ENCODE measurements around the gene PCDH9.

PCDH9 gene

GRCh38 chr13:66700117-66700601 is 530.0 kb downstream of the PCDH9 start:
- Histone ChIP-seq H3K9me3 (ENCODE audit: insufficient read depth, low read length) (no peaks in the 10 kb centered on the region), H3K27me3 (ENCODE audit: insufficient read depth, insufficient read length) (no peaks in the 10 kb centered on the region), H3K4me3 (ENCODE audit: insufficient read length, low read depth) (no peak overlapping the region), H3K9ac (ENCODE audit: insufficient read length, low read depth) (no peak overlapping the region), H3K36me3 (ENCODE audit: insufficient read depth, insufficient read length, low read length) (no peaks in the 10 kb centered on the region), H3K4me1 (ENCODE audit: insufficient read depth, insufficient read length) (no peaks in the 10 kb centered on the region)
- DNase-seq (ENCODE audit: low read depth, low spot score), result no peak
- TF ChIP-seq SUZ12 (IDR thresholded peaks at IDR 0.05; ENCODE audit: extremely low read depth, insufficient read depth, insufficient read length), result no peak
- TF ChIP-seq ZNF274 (IDR thresholded peaks at IDR 0.05; ENCODE audit: low read depth, low read length), result no peak
- no peak for TF ChIP-seq YY1 (IDR thresholded peaks at IDR 0.05; ENCODE audit: insufficient read depth, insufficient read length)

GRCh38 chr13:66693656-66694055 is 536.5 kb downstream of the PCDH9 start:
- no peak for DNase-seq (ENCODE audit: low read depth, low spot score)
- no peaks in the 10 kb centered on the region for H3K4me1 ChIP-seq (ENCODE audit: insufficient read depth, insufficient read length)
- no peaks in the 10 kb centered on the region for H3K27me3 ChIP-seq (ENCODE audit: insufficient read depth, insufficient read length)
- H3K36me3 ChIP-seq (ENCODE audit: insufficient read depth, insufficient read length, low read length), result no peaks in the 10 kb centered on the region
- no peak overlapping the region for H3K9ac ChIP-seq (ENCODE audit: insufficient read length, low read depth)
- no peak overlapping the region for H3K4me3 ChIP-seq (ENCODE audit: insufficient read length, low read depth)
- H3K9me3 ChIP-seq (ENCODE audit: insufficient read depth, low read length), result no peaks in the 10 kb centered on the region
- no peak for TF ChIP-seq ZNF274 (IDR thresholded peaks at IDR 0.05; ENCODE audit: low read depth, low read length)
- no peak for TF ChIP-seq SUZ12 (IDR thresholded peaks at IDR 0.05; ENCODE audit: extremely low read depth, insufficient read depth, insufficient read length)
- TF ChIP-seq YY1 (IDR thresholded peaks at IDR 0.05; ENCODE audit: insufficient read depth, insufficient read length), result no peak

GRCh38 chr13:66691149-66691548 is 539.0 kb downstream of the PCDH9 start:
- Histone ChIP-seq H3K36me3 (ENCODE audit: insufficient read depth, insufficient read length, low read length) (no peaks in the 10 kb centered on the region), H3K9ac (ENCODE audit: insufficient read length, low read depth) (no peak overlapping the region), H3K9me3 (ENCODE audit: insufficient read depth, low read length) (no peaks in the 10 kb centered on the region), H3K4me1 (ENCODE audit: insufficient read depth, insufficient read length) (no peaks in the 10 kb centered on the region), H3K27me3 (ENCODE audit: insufficient read depth, insufficient read length) (no peaks in the 10 kb centered on the region), H3K4me3 (ENCODE audit: insufficient read length, low read depth) (no peak overlapping the region)
- DNase-seq (ENCODE audit: low read depth, low spot score), result no peak
- TF ChIP-seq SUZ12 (IDR thresholded peaks at IDR 0.05; ENCODE audit: extremely low read depth, insufficient read depth, insufficient read length) (no peak), YY1 (IDR thresholded peaks at IDR 0.05; ENCODE audit: insufficient read depth, insufficient read length) (no peak), ZNF274 (IDR thresholded peaks at IDR 0.05; ENCODE audit: low read depth, low read length) (no peak)

- Histone ChIP-seq H3K27me3 (ENCODE audit: insufficient read depth, insufficient read length) (no peaks in the 10 kb centered on the region), H3K9me3 (ENCODE audit: insufficient read depth, low read length) (peaks cover 9% of the 10 kb centered on the region; the same call in 1 of the 2 replicates), H3K4me1 (ENCODE audit: insufficient read depth, insufficient read length) (no peaks in the 10 kb centered on the region), H3K36me3 (ENCODE audit: insufficient read depth, insufficient read length, low read length) (no peaks in the 10 kb centered on the region), H3K9ac (ENCODE audit: insufficient read length, low read depth) (no peak overlapping the region), H3K4me3 (ENCODE audit: insufficient read length, low read depth) (no peak overlapping the region)
- TF ChIP-seq ZNF274 (IDR thresholded peaks at IDR 0.05; ENCODE audit: low read depth, low read length) (no peak), SUZ12 (IDR thresholded peaks at IDR 0.05; ENCODE audit: extremely low read depth, insufficient read depth, insufficient read length) (no peak), YY1 (IDR thresholded peaks at IDR 0.05; ENCODE audit: insufficient read depth, insufficient read length) (no peak)
- DNase-seq (ENCODE audit: low read depth, low spot score), result no peak
Measured at GRCh38 chr13:66689628-66690027, 540.5 kb downstream of the PCDH9 start.

- TF ChIP-seq SUZ12 (IDR thresholded peaks at IDR 0.05; ENCODE audit: extremely low read depth, insufficient read depth, insufficient read length) (no peak), YY1 (IDR thresholded peaks at IDR 0.05; ENCODE audit: insufficient read depth, insufficient read length) (no peak), ZNF274 (IDR thresholded peaks at IDR 0.05; ENCODE audit: low read depth, low read length) (no peak)
- Histone ChIP-seq H3K27me3 (ENCODE audit: insufficient read depth, insufficient read length) (no peaks in the 10 kb centered on the region), H3K9ac (ENCODE audit: insufficient read length, low read depth) (no peak overlapping the region), H3K4me1 (ENCODE audit: insufficient read depth, insufficient read length) (no peaks in the 10 kb centered on the region), H3K36me3 (ENCODE audit: insufficient read depth, insufficient read length, low read length) (no peaks in the 10 kb centered on the region), H3K4me3 (ENCODE audit: insufficient read length, low read depth) (no peak overlapping the region), H3K9me3 (ENCODE audit: insufficient read depth, low read length) (peaks cover 9% of the 10 kb centered on the region; the same call in 1 of the 2 replicates)
- DNase-seq (ENCODE audit: low read depth, low spot score), result no peak
Measured at GRCh38 chr13:66689037-66689619, 541.0 kb downstream of the PCDH9 start.

- Histone ChIP-seq H3K27me3 (ENCODE audit: insufficient read depth, insufficient read length) (no peaks in the 10 kb centered on the region), H3K4me3 (ENCODE audit: insufficient read length, low read depth) (no peak overlapping the region), H3K4me1 (ENCODE audit: insufficient read depth, insufficient read length) (no peaks in the 10 kb centered on the region), H3K9ac (ENCODE audit: insufficient read length, low read depth) (no peak overlapping the region), H3K36me3 (ENCODE audit: insufficient read depth, insufficient read length, low read length) (no peaks in the 10 kb centered on the region), H3K9me3 (ENCODE audit: insufficient read depth, low read length) (peaks cover 9% of the 10 kb centered on the region; the same call in 1 of the 2 replicates)
- no peak for DNase-seq (ENCODE audit: low read depth, low spot score)
- no peak for TF ChIP-seq YY1 (IDR thresholded peaks at IDR 0.05; ENCODE audit: insufficient read depth, insufficient read length)
- no peak for TF ChIP-seq ZNF274 (IDR thresholded peaks at IDR 0.05; ENCODE audit: low read depth, low read length)
- no peak for TF ChIP-seq SUZ12 (IDR thresholded peaks at IDR 0.05; ENCODE audit: extremely low read depth, insufficient read depth, insufficient read length)
Measured at GRCh38 chr13:66681403-66681802, 548.7 kb downstream of the PCDH9 start.

- TF ChIP-seq YY1 (IDR thresholded peaks at IDR 0.05; ENCODE audit: insufficient read depth, insufficient read length) (no peak), ZNF274 (IDR thresholded peaks at IDR 0.05; ENCODE audit: low read depth, low read length) (no peak)
- H3K27me3 ChIP-seq (ENCODE audit: insufficient read depth, insufficient read length), result no peaks in the 10 kb centered on the region
- peaks cover 2% of the 10 kb centered on the region; the same call in 1 of the 2 replicates for H3K9me3 ChIP-seq (ENCODE audit: insufficient read depth, low read length)
- no peak overlapping the region for H3K4me3 ChIP-seq (ENCODE audit: insufficient read length, low read depth)
- H3K9ac ChIP-seq (ENCODE audit: insufficient read length, low read depth), result no peak overlapping the region
- no peak for DNase-seq (ENCODE audit: low read depth, low spot score)
- H3K4me1 ChIP-seq (ENCODE audit: insufficient read depth, insufficient read length), result no peaks in the 10 kb centered on the region
- no peaks in the 10 kb centered on the region for H3K36me3 ChIP-seq (ENCODE audit: insufficient read depth, insufficient read length, low read length)
Measured at GRCh38 chr13:66680031-66680430, 550.1 kb downstream of the PCDH9 start.

Measured in NT2/D1 (cell line).